Activated T-helper 2 cell treated with anti-CD3 and anti-CD28 coated beads, Interferon-gamma antibody, Interleukin-2, Interleukin-4, amounts not matched to agents 10 μg/mL and 5 μg/mL and 100 μg/mL, durations not matched to agents 14 hours and 24 hours and 36 hours (primary cell): ENCODE results near the gene MICAL3. TPM values are rescaled to one million over a fixed set of nuclear protein-coding genes. Genes with fewer than 3 reads are reported as not detected.
"Not testable (repeated sequence)": the region's sequence is repeated elsewhere in the genome, so short reads cannot be mapped to it uniquely, and the experiment has no call there.

Experiments
- DNase-seq: peaks from one replicate; pipeline ENCODE4 v3.0.0; 2021; ENCODE audit warnings: low spot score
- H3K27ac Mint-ChIP-seq: one replicate; pipeline ENCODE4 v1.8.0; 2021; ENCODE audit warnings: mixed read lengths
- H3K27me3 Mint-ChIP-seq: one replicate; pipeline ENCODE4 v1.8.0; 2021; ENCODE audit warnings: low read depth, mixed read lengths
- H3K36me3 Mint-ChIP-seq: one replicate; pipeline ENCODE4 v1.8.0; 2021; ENCODE audit warnings: low read depth, mixed read lengths
- H3K4me1 Mint-ChIP-seq: one replicate; pipeline ENCODE4 v1.8.0; 2021; ENCODE audit warnings: low read depth, mixed read lengths
- H3K4me3 Mint-ChIP-seq: one replicate; pipeline ENCODE4 v1.8.0; 2021; ENCODE audit warnings: low read depth, mild to moderate bottlenecking, moderate library complexity, mixed read lengths
- H3K9me3 Mint-ChIP-seq: one replicate; pipeline ENCODE4 v1.8.0; 2021; ENCODE audit warnings: mixed read lengths
- intact Hi-C: fragments of 100-400 bp; cut with micrococcal nuclease; formaldehyde crosslinking; loops from one replicate; pipeline ENCODE4 v1.15.1; 2023
- total RNA-seq: library from RNA; stranded (reverse); gene quantifications from 2 replicates; pipeline ENCODE4 v1.2.3, GENCODE V29; 2022

MICAL3 gene
- total RNA-seq, 1 donor from 2014 or later = 41.8 TPM

GRCh38 chr22:17999851-18000250, 24.5 kb downstream of the MICAL3 start:
- H3K4me3 Mint-ChIP-seq = peak overlapping the region; percentile 75
- intact Hi-C loops = loop anchor here (2.0 kb wide), 1 partner anchor 77 kb away; the partner anchor contains the start of gene PEX26
- peaks cover 39% of the 10 kb centered on the region for H3K4me1 Mint-ChIP-seq

GRCh38 chr22:17998913-17999312, 25.4 kb downstream of the MICAL3 start:
- no peak for DNase-seq
- Mint-ChIP-seq H3K36me3 (no peaks in the 10 kb centered on the region), H3K4me1 (peaks cover 41% of the 10 kb centered on the region), H3K4me3 (no peak overlapping the region), H3K9me3 (no peaks in the 10 kb centered on the region), H3K27ac (no peak overlapping the region), H3K27me3 (peaks cover 7% of the 10 kb centered on the region)
- intact Hi-C loops = no loop called here

More at GRCh38 chr22:17999851-18000250, 24.5 kb downstream of the MICAL3 start:
- DNase-seq = no peak
- H3K9me3 Mint-ChIP-seq = no peaks in the 10 kb centered on the region
- no peaks in the 10 kb centered on the region for H3K36me3 Mint-ChIP-seq
- H3K27me3 Mint-ChIP-seq = peaks cover 9% of the 10 kb centered on the region
- H3K27ac Mint-ChIP-seq = no peak overlapping the region

- no peaks in the 10 kb centered on the region for H3K36me3 Mint-ChIP-seq
- intact Hi-C loops = no loop called here
- no peak for DNase-seq
- H3K27me3 Mint-ChIP-seq = peaks cover 3% of the 10 kb centered on the region
- H3K9me3 Mint-ChIP-seq = no peaks in the 10 kb centered on the region
- H3K4me1 Mint-ChIP-seq = peaks cover 41% of the 10 kb centered on the region
- peak overlapping the region; percentile 32 for H3K4me3 Mint-ChIP-seq
- peak overlapping the region; percentile 80 for H3K27ac Mint-ChIP-seq
These were observed 26.9 kb downstream of the MICAL3 start for GRCh38 chr22:17997456-17997855.

- H3K4me3 Mint-ChIP-seq, H3K27ac Mint-ChIP-seq, DNase-seq, H3K27me3 Mint-ChIP-seq, intact Hi-C loops, H3K9me3 Mint-ChIP-seq, H3K36me3 Mint-ChIP-seq: not testable (repeated sequence)
- peaks cover 35% of the 10 kb centered on the region for H3K4me1 Mint-ChIP-seq
These were observed 29.1 kb downstream of the MICAL3 start for GRCh38 chr22:17995256-17995655.

GRCh38 chr22:17994424-17995108, 29.8 kb downstream of the MICAL3 start:
- H3K27me3 Mint-ChIP-seq = no peaks in the 10 kb centered on the region
- H3K9me3 Mint-ChIP-seq = no peaks in the 10 kb centered on the region
- DNase-seq = no peak
- H3K4me3 Mint-ChIP-seq = no peak overlapping the region
- intact Hi-C loops = no loop called here
- H3K27ac Mint-ChIP-seq = no peak overlapping the region
- H3K4me1 Mint-ChIP-seq = peaks cover 31% of the 10 kb centered on the region
- H3K36me3 Mint-ChIP-seq = no peaks in the 10 kb centered on the region

- H3K27ac Mint-ChIP-seq, H3K36me3 Mint-ChIP-seq, intact Hi-C loops, DNase-seq, H3K9me3 Mint-ChIP-seq, H3K4me3 Mint-ChIP-seq, H3K27me3 Mint-ChIP-seq: not testable (repeated sequence)
- peaks cover 28% of the 10 kb centered on the region for H3K4me1 Mint-ChIP-seq
These were observed 31.4 kb downstream of the MICAL3 start for GRCh38 chr22:17992976-17993375.

GRCh38 chr22:17991992-17992391, 32.4 kb downstream of the MICAL3 start:
- H3K27me3 Mint-ChIP-seq, intact Hi-C loops, H3K9me3 Mint-ChIP-seq, DNase-seq, H3K27ac Mint-ChIP-seq, H3K4me3 Mint-ChIP-seq, H3K36me3 Mint-ChIP-seq: not testable (repeated sequence)
- H3K4me1 Mint-ChIP-seq = peaks cover 18% of the 10 kb centered on the region

GRCh38 chr22:17990942-17991341, 33.4 kb downstream of the MICAL3 start:
- intact Hi-C loops = no loop called here
- H3K9me3 Mint-ChIP-seq = no peaks in the 10 kb centered on the region
- DNase-seq = no peak
- no peaks in the 10 kb centered on the region for H3K36me3 Mint-ChIP-seq
- H3K27ac Mint-ChIP-seq = no peak overlapping the region
- H3K4me1 Mint-ChIP-seq = peaks cover 12% of the 10 kb centered on the region
- no peak overlapping the region for H3K4me3 Mint-ChIP-seq
- H3K27me3 Mint-ChIP-seq = no peaks in the 10 kb centered on the region

- H3K27me3 Mint-ChIP-seq = no peaks in the 10 kb centered on the region
- H3K9me3 Mint-ChIP-seq = no peaks in the 10 kb centered on the region
- H3K27ac Mint-ChIP-seq = no peak overlapping the region
- intact Hi-C loops = no loop called here
- H3K4me1 Mint-ChIP-seq = peaks cover 12% of the 10 kb centered on the region
- H3K36me3 Mint-ChIP-seq = no peaks in the 10 kb centered on the region
- no peak for DNase-seq
- no peak overlapping the region for H3K4me3 Mint-ChIP-seq
These were observed 34.2 kb downstream of the MICAL3 start for GRCh38 chr22:17990147-17990546.

- Mint-ChIP-seq H3K4me1 (peaks cover 10% of the 10 kb centered on the region), H3K27me3 (no peaks in the 10 kb centered on the region), H3K36me3 (no peaks in the 10 kb centered on the region), H3K27ac (no peak overlapping the region), H3K9me3 (no peaks in the 10 kb centered on the region), H3K4me3 (no peak overlapping the region)
- intact Hi-C loops = no loop called here
- no peak for DNase-seq
These were observed 35.4 kb downstream of the MICAL3 start for GRCh38 chr22:17988800-17989513.

GRCh38 chr22:17985606-17986005, 38.8 kb downstream of the MICAL3 start:
- peaks cover 24% of the 10 kb centered on the region for H3K4me1 Mint-ChIP-seq
- no peak for DNase-seq
- H3K4me3 Mint-ChIP-seq = no peak overlapping the region
- H3K9me3 Mint-ChIP-seq = no peaks in the 10 kb centered on the region
- no peak overlapping the region for H3K27ac Mint-ChIP-seq
- no peaks in the 10 kb centered on the region for H3K27me3 Mint-ChIP-seq
- H3K36me3 Mint-ChIP-seq = no peaks in the 10 kb centered on the region
- intact Hi-C loops = no loop called here

GRCh38 chr22:17985071-17985470, 39.3 kb downstream of the MICAL3 start:
- H3K9me3 Mint-ChIP-seq, H3K27ac Mint-ChIP-seq, intact Hi-C loops, H3K4me3 Mint-ChIP-seq, H3K36me3 Mint-ChIP-seq, H3K27me3 Mint-ChIP-seq, DNase-seq: not testable (repeated sequence)
- H3K4me1 Mint-ChIP-seq = peaks cover 29% of the 10 kb centered on the region

GRCh38 chr22:17984114-17984513, 40.2 kb downstream of the MICAL3 start:
- no peak for DNase-seq
- Mint-ChIP-seq H3K27me3 (no peaks in the 10 kb centered on the region), H3K4me1 (peaks cover 26% of the 10 kb centered on the region), H3K27ac (peak overlapping the region; percentile 43), H3K36me3 (no peaks in the 10 kb centered on the region), H3K9me3 (no peaks in the 10 kb centered on the region), H3K4me3 (no peak overlapping the region)
- intact Hi-C loops = no loop called here
